HEK293 (cell line): ENCODE data around the gene PLPP7.

Source experiments
- CTCF ChIA-PET: fragments of 350-600 bp; formaldehyde crosslinking; extraction: SDS; loops from one replicate; lab custom pipeline; 2021; ENCODE audit warnings: antibody characterized with exemption; lab: Yijun Ruan, JAX
- POLR2A ChIA-PET: fragments of 300-600 bp; formaldehyde crosslinking; extraction: SDS; loops from one replicate; lab custom pipeline; 2020; ENCODE audit warnings: antibody characterized with exemption, inconsistent platforms; lab: Yijun Ruan, JAX
- H3K27ac ChIP-seq: fragments of 200-500 bp; sonication (Bioruptor generic); 2 replicates; pipeline ENCODE4 v1.5.1; 2014; ENCODE audit warnings: low read depth, low read length, control low read depth, inconsistent platforms; ENCODE audit errors: extremely low read depth
- H3K36me3 ChIP-seq, 2 experiments: fragments of 200-500 bp in 1 of 2; sonication (Bioruptor generic) in 1 of 2; 1 replicate in 1 of 2; 2 replicates in 1 of 2; pipeline ENCODE4 v1.5.1; 2014 to 2017; ENCODE audit warnings: inconsistent platforms in 2 of 2, low read length in 2 of 2; ENCODE audit not compliant: control insufficient read depth in 2 of 2, insufficient read depth in 1 of 2
- H3K4me1 ChIP-seq: fragments of 200-500 bp; sonication (Bioruptor generic); 2 replicates; pipeline ENCODE4 v1.5.1; 2014; ENCODE audit warnings: mild to moderate bottlenecking, low read length, inconsistent platforms; ENCODE audit not compliant: control insufficient read depth, insufficient read depth
- H3K4me3 ChIP-seq: 2 replicates; pipeline ENCODE4 v1.5.1; 2011; ENCODE audit warnings: low read depth, mild to moderate bottlenecking, control low read depth, low read length, moderate library complexity
- H3K9me3 ChIP-seq: fragments of 200-500 bp; sonication (Bioruptor generic); 2 replicates; pipeline ENCODE4 v1.5.1; 2014; ENCODE audit warnings: low read depth, low read length, inconsistent platforms; ENCODE audit not compliant: control insufficient read depth, insufficient read depth
- PRDM1 ChIP-seq: fragments of 450-650 bp; formaldehyde crosslinking; IDR thresholded peaks from 2 replicates; pipeline ENCODE4; 2016; ENCODE audit warnings: missing biosample characterization, missing genetic modification characterization
- SALL2 ChIP-seq: fragments of 450-650 bp; formaldehyde crosslinking; IDR thresholded peaks from 2 replicates; pipeline ENCODE4 v1.5.0; 2017; ENCODE audit warnings: missing biosample characterization, mild to moderate bottlenecking, missing genetic modification characterization, borderline replicate concordance
- ZBTB20 ChIP-seq: fragments of 450-650 bp; formaldehyde crosslinking; IDR thresholded peaks from 2 replicates; pipeline ENCODE4 v1.5.1; 2016; ENCODE audit warnings: missing biosample characterization, missing genetic modification characterization
- ZBTB21 ChIP-seq: fragments of 450-650 bp; formaldehyde crosslinking; IDR thresholded peaks from 2 replicates; pipeline ENCODE4 v1.5.1; 2017; ENCODE audit warnings: missing biosample characterization, missing genetic modification characterization
- ZNF10 ChIP-seq: fragments of 450-650 bp; formaldehyde crosslinking; IDR thresholded peaks from 2 replicates; pipeline ENCODE4 v1.5.1; 2017; ENCODE audit warnings: missing biosample characterization, missing genetic modification characterization
- ZNF132 ChIP-seq: fragments of 450-650 bp; formaldehyde crosslinking; IDR thresholded peaks from 2 replicates; pipeline ENCODE4 v1.5.1; 2017; ENCODE audit warnings: missing biosample characterization, missing genetic modification characterization, borderline replicate concordance
- ZNF155 ChIP-seq: fragments of 450-650 bp; formaldehyde crosslinking; IDR thresholded peaks from 2 replicates; pipeline ENCODE4 v1.5.1; 2016; ENCODE audit warnings: missing biosample characterization, missing genetic modification characterization
- ZNF221 ChIP-seq: fragments of 450-650 bp; formaldehyde crosslinking; IDR thresholded peaks from 2 replicates; pipeline ENCODE4 v1.5.1; 2017; ENCODE audit warnings: missing biosample characterization, missing genetic modification characterization, borderline replicate concordance
- ZNF223 ChIP-seq: fragments of 450-650 bp; formaldehyde crosslinking; IDR thresholded peaks from 2 replicates; pipeline ENCODE4 v1.5.1; 2016; ENCODE audit warnings: missing biosample characterization, missing genetic modification characterization
- ZNF23 ChIP-seq: fragments of 450-650 bp; formaldehyde crosslinking; IDR thresholded peaks from 2 replicates; pipeline ENCODE4 v1.5.1; 2016; ENCODE audit warnings: missing biosample characterization, missing genetic modification characterization, borderline replicate concordance
- ZNF324 ChIP-seq: fragments of 450-650 bp; formaldehyde crosslinking; IDR thresholded peaks from 2 replicates; pipeline ENCODE4 v1.5.1; 2016; ENCODE audit warnings: missing biosample characterization, missing genetic modification characterization
- ZNF416 ChIP-seq: fragments of 450-650 bp; formaldehyde crosslinking; IDR thresholded peaks from 2 replicates; pipeline ENCODE4 v1.5.1; 2016; ENCODE audit warnings: missing biosample characterization, missing genetic modification characterization
- ZNF423 ChIP-seq: fragments of 450-650 bp; formaldehyde crosslinking; IDR thresholded peaks from 2 replicates; pipeline ENCODE4 v1.5.1; 2016; ENCODE audit warnings: missing biosample characterization, missing genetic modification characterization
- ZNF544 ChIP-seq: fragments of 450-650 bp; formaldehyde crosslinking; IDR thresholded peaks from 2 replicates; pipeline ENCODE4 v1.5.0; 2017; ENCODE audit warnings: missing biosample characterization, missing genetic modification characterization
- ZNF560 ChIP-seq: fragments of 450-650 bp; formaldehyde crosslinking; IDR thresholded peaks from 2 replicates; pipeline ENCODE4 v1.5.1; 2017; ENCODE audit warnings: missing biosample characterization, missing genetic modification characterization, borderline replicate concordance
- ZNF596 ChIP-seq: fragments of 450-650 bp; IDR thresholded peaks from 2 replicates; pipeline ENCODE4 v1.5.0; 2018; ENCODE audit warnings: missing biosample characterization, mild to moderate bottlenecking, missing genetic modification characterization, moderate library complexity
- ZNF654 ChIP-seq: fragments of 450-650 bp; formaldehyde crosslinking; IDR thresholded peaks from 2 replicates; pipeline ENCODE4 v1.5.1; 2016; ENCODE audit warnings: low read depth, missing biosample characterization, missing genetic modification characterization
- ZNF664 ChIP-seq: fragments of 450-650 bp; formaldehyde crosslinking; IDR thresholded peaks from 2 replicates; pipeline ENCODE4 v1.5.1; 2016; ENCODE audit warnings: missing biosample characterization, missing genetic modification characterization
- ZNF677 ChIP-seq: fragments of 450-650 bp; IDR thresholded peaks from 2 replicates; pipeline ENCODE4 v1.5.0; 2018; ENCODE audit warnings: missing biosample characterization, mild to moderate bottlenecking, missing genetic modification characterization, moderate library complexity
- TF ChIP-seq, protein P1 (sequence below): sonication (generic); formaldehyde crosslinking; IDR thresholded peaks from 2 replicates; pipeline ENCODE4 v1.8.1; 2022; ENCODE audit warnings: mild to moderate bottlenecking, moderate library complexity, missing genetic modification reagents
- TF ChIP-seq, protein P2 (sequence below): fragments of 450-650 bp; formaldehyde crosslinking; IDR thresholded peaks from 2 replicates; pipeline ENCODE4 v1.5.1; 2017; ENCODE audit warnings: missing biosample characterization, missing genetic modification characterization
- TF ChIP-seq, protein P3 (sequence below): fragments of 450-650 bp; formaldehyde crosslinking; IDR thresholded peaks from 2 replicates; pipeline ENCODE4 v1.5.1; 2017; ENCODE audit warnings: missing biosample characterization, missing genetic modification characterization
- TF ChIP-seq, protein P4 (sequence below): fragments of 450-650 bp; formaldehyde crosslinking; IDR thresholded peaks from 2 replicates; pipeline ENCODE4 v1.5.1; 2017; ENCODE audit warnings: missing biosample characterization, missing genetic modification characterization
- TF ChIP-seq, protein P5 (sequence below): fragments of 450-650 bp; formaldehyde crosslinking; IDR thresholded peaks from 2 replicates; pipeline ENCODE4 v1.5.1; 2016; ENCODE audit warnings: missing biosample characterization, missing genetic modification characterization

Gene PLPP7

DNA sequence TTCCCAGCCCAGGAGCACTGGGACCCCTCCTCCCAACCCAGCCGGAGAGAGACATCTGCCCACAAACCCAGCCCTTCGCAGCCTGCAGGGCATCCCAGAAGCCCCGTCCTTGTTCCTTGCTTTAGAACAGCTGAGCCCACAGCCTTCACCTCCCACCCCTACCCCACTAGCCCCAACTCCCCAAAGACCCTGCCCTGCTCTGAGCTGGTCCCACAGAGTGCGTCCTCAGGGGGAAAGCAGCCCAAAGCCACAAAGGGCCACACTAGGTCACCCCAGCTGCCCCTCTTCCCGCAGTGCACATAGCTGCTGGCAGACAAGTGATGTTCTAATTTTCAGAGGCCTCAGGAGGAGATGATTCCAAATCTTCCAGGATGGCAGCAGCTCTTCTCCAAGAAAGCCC, 8.8 kb downstream of the PLPP7 start:
- Histone ChIP-seq H3K4me3 (no peak overlapping the region), H3K4me1 (no peaks in the 10 kb centered on the region)
- POLR2A ChIA-PET = no interaction called here
- no peak for TF ChIP-seq ZNF544 (tag by site-specific recombination)
- TF ChIP-seq, protein P1, sequence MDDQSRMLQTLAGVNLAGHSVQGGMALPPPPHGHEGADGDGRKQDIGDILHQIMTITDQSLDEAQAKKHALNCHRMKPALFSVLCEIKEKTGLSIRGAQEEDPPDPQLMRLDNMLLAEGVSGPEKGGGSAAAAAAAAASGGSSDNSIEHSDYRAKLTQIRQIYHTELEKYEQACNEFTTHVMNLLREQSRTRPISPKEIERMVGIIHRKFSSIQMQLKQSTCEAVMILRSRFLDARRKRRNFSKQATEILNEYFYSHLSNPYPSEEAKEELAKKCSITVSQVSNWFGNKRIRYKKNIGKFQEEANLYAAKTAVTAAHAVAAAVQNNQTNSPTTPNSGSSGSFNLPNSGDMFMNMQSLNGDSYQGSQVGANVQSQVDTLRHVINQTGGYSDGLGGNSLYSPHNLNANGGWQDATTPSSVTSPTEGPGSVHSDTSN (CRISPR knock-in tag) = no peak
- TF ChIP-seq ZBTB21 (tag by site-specific recombination) = no peak
- TF ChIP-seq ZNF664 (tag by site-specific recombination) = no peak
- TF ChIP-seq ZNF416 (tag by site-specific recombination) = no peak
- no peak for TF ChIP-seq ZNF677
- TF ChIP-seq, protein P2, sequence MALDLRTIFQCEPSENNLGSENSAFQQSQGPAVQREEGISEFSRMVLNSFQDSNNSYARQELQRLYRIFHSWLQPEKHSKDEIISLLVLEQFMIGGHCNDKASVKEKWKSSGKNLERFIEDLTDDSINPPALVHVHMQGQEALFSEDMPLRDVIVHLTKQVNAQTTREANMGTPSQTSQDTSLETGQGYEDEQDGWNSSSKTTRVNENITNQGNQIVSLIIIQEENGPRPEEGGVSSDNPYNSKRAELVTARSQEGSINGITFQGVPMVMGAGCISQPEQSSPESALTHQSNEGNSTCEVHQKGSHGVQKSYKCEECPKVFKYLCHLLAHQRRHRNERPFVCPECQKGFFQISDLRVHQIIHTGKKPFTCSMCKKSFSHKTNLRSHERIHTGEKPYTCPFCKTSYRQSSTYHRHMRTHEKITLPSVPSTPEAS (tag by site-specific recombination) = no peak
- no peak for TF ChIP-seq PRDM1 (tag by site-specific recombination)
- no peak for TF ChIP-seq ZNF223 (tag by site-specific recombination)
- no peak for TF ChIP-seq ZNF324 (tag by site-specific recombination)
- TF ChIP-seq, protein P3, sequence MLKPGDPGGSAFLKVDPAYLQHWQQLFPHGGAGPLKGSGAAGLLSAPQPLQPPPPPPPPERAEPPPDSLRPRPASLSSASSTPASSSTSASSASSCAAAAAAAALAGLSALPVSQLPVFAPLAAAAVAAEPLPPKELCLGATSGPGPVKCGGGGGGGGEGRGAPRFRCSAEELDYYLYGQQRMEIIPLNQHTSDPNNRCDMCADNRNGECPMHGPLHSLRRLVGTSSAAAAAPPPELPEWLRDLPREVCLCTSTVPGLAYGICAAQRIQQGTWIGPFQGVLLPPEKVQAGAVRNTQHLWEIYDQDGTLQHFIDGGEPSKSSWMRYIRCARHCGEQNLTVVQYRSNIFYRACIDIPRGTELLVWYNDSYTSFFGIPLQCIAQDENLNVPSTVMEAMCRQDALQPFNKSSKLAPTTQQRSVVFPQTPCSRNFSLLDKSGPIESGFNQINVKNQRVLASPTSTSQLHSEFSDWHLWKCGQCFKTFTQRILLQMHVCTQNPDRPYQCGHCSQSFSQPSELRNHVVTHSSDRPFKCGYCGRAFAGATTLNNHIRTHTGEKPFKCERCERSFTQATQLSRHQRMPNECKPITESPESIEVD (tag by site-specific recombination) = no peak
- TF ChIP-seq, protein P4, sequence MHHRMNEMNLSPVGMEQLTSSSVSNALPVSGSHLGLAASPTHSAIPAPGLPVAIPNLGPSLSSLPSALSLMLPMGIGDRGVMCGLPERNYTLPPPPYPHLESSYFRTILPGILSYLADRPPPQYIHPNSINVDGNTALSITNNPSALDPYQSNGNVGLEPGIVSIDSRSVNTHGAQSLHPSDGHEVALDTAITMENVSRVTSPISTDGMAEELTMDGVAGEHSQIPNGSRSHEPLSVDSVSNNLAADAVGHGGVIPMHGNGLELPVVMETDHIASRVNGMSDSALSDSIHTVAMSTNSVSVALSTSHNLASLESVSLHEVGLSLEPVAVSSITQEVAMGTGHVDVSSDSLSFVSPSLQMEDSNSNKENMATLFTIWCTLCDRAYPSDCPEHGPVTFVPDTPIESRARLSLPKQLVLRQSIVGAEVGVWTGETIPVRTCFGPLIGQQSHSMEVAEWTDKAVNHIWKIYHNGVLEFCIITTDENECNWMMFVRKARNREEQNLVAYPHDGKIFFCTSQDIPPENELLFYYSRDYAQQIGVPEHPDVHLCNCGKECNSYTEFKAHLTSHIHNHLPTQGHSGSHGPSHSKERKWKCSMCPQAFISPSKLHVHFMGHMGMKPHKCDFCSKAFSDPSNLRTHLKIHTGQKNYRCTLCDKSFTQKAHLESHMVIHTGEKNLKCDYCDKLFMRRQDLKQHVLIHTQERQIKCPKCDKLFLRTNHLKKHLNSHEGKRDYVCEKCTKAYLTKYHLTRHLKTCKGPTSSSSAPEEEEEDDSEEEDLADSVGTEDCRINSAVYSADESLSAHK (tag by site-specific recombination) = no peak
- no peak for TF ChIP-seq ZNF10 (tag by site-specific recombination)
- no peak for TF ChIP-seq ZNF560 (tag by site-specific recombination)
- TF ChIP-seq SALL2 (tag by site-specific recombination) = no peak
- TF ChIP-seq ZNF221 (tag by site-specific recombination) = no peak
- no peak for TF ChIP-seq ZNF596 (tag by site-specific recombination)
- TF ChIP-seq ZNF423 (tag by site-specific recombination) = no peak
- TF ChIP-seq ZNF155 (tag by site-specific recombination) = no peak
- TF ChIP-seq, all 188 proteins: peak for 0
- H3K9me3 ChIP-seq = no peaks in the 10 kb centered on the region
- CTCF ChIA-PET = interaction anchor here (0.6 to 1.6 kb wide), 2 partner anchors 21 to 58 kb away, joined by 4 read pairs; no protein-coding TSS in a partner anchor
- no peak overlapping the region for H3K27ac ChIP-seq
- H3K36me3 ChIP-seq = no peaks in the 10 kb centered on the region

DNA sequence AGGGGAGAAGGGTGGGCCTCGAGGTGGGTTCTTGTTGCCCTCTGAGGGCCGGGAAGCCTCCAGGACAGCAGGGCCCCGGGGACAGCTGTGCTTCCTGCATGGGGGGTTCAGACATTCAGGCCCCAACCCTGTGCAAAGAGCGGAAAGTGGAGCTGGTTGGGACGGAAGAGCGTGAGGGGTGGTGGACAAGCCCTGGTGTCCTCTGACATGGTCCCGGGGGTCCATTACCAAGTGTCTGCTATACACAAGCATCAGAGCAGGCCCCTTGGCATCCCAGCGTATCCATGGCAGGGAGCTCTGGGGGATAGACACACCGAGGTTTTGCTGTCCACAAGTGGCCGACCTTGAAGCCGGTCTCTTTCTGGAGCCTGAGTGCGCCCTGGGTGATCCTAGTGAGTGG, 9.3 kb downstream of the PLPP7 start:
- no peak overlapping the region for H3K4me3 ChIP-seq
- H3K36me3 ChIP-seq = no peaks in the 10 kb centered on the region
- H3K9me3 ChIP-seq = no peaks in the 10 kb centered on the region
- TF ChIP-seq ZNF132 (tag by site-specific recombination) (no peak), ZNF654 (tag by site-specific recombination) (no peak), ZNF23 (tag by site-specific recombination) (no peak), ZBTB20 (no peak)
- TF ChIP-seq, protein P5, sequence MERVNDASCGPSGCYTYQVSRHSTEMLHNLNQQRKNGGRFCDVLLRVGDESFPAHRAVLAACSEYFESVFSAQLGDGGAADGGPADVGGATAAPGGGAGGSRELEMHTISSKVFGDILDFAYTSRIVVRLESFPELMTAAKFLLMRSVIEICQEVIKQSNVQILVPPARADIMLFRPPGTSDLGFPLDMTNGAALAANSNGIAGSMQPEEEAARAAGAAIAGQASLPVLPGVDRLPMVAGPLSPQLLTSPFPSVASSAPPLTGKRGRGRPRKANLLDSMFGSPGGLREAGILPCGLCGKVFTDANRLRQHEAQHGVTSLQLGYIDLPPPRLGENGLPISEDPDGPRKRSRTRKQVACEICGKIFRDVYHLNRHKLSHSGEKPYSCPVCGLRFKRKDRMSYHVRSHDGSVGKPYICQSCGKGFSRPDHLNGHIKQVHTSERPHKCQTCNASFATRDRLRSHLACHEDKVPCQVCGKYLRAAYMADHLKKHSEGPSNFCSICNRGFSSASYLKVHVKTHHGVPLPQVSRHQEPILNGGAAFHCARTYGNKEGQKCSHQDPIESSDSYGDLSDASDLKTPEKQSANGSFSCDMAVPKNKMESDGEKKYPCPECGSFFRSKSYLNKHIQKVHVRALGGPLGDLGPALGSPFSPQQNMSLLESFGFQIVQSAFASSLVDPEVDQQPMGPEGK (tag by site-specific recombination) = no peak
- TF ChIP-seq, all 188 proteins: peak for 0
- ChIA-PET CTCF (interaction anchor here (1.0 to 1.6 kb wide), 2 partner anchors 21 to 118 kb away, joined by 3 to 4 read pairs; no protein-coding TSS in a partner anchor), POLR2A (no interaction called here)
- no peak overlapping the region for H3K27ac ChIP-seq
- no peaks in the 10 kb centered on the region for H3K4me1 ChIP-seq
